GM18505 (cell line): ENCODE results near the gene MSRB1.
A peak's percentile ranks its signal among the peaks of the same experiment; 100 is the strongest.

Source experiments
- ATAC-seq: cut with Tn5 transposase; IDR thresholded peaks from one replicate; pipeline ENCODE4 v1.9.1; 2021; ENCODE audit not compliant: unreplicated experiment
- POLR2A ChIP-seq: IDR thresholded peaks from 4 replicates; pipeline ENCODE4 v1.6.1; 2011; ENCODE audit warnings: borderline replicate concordance; ENCODE audit not compliant: insufficient read depth, insufficient read length; ENCODE audit errors: extremely low read depth

MSRB1 gene

GRCh38 chr16:1942810-1943726 is at the start of gene MSRB1:
Gene MSRB1, minus strand, starts transcription at chr16:1943199. Its CDS starts 43 bp downstream, at chr16:1943156.
- peak; percentile 90 for ATAC-seq
- TF ChIP-seq POLR2A: peak; percentile 84

- peak; percentile 67 for TF ChIP-seq POLR2A
- ATAC-seq: peak; percentile 47
Observed at GRCh38 chr16:1991948-1992703, 49.1 kb upstream of the MSRB1 start.

GRCh38 chr16:1991588-1991947 is 48.6 kb upstream of the MSRB1 start:
- no peak for ATAC-seq
- TF ChIP-seq POLR2A: no peak

- ATAC-seq: peak; percentile 35
- TF ChIP-seq POLR2A: peak; percentile 54
Observed at GRCh38 chr16:1991135-1991551, 48.1 kb upstream of the MSRB1 start.

GRCh38 chr16:1990351-1991134 is 47.5 kb upstream of the MSRB1 start:
- TF ChIP-seq POLR2A: peak; percentile 20
- peak; percentile 4 for ATAC-seq

GRCh38 chr16:1990101-1990350 is 47.0 kb upstream of the MSRB1 start:
- no peak for TF ChIP-seq POLR2A
- ATAC-seq: no peak

- no peak for TF ChIP-seq POLR2A
- no peak for ATAC-seq
Observed at GRCh38 chr16:1989209-1990100, 46.5 kb upstream of the MSRB1 start, which contains the start of gene SYNGR3. Gene SYNGR3, plus strand, starts transcription at chr16:1989970. Its CDS starts 133 bp downstream, at chr16:1990103.

GRCh38 chr16:1987198-1987597 is 44.2 kb upstream of the MSRB1 start:
- no peak for TF ChIP-seq POLR2A
- no peak for ATAC-seq

- no peak for ATAC-seq
- no peak for TF ChIP-seq POLR2A
Observed at GRCh38 chr16:1985466-1986150, 42.6 kb upstream of the MSRB1 start.

GRCh38 chr16:1984347-1985225 is 41.6 kb upstream of the MSRB1 start:
- no peak for TF ChIP-seq POLR2A
- ATAC-seq: peak; percentile 7
